Testis (tissue), 3 donors: Measurements from ENCODE around the gene CRYM. TPM values are rescaled to one million over a fixed set of nuclear protein-coding genes. Genes with fewer than 3 reads are reported as not detected.

Experiments
- DNase-seq: peaks from one replicate; pipeline ENCODE4 v3.0.0-alpha.2; 2019
- H3K27ac ChIP-seq, 2 donors: fragments of 200-600 bp; sonication (generic); one replicate each; pipeline ENCODE4 v1.5.1; 2019
- H3K27me3 ChIP-seq: fragments of 200-600 bp; sonication (generic); one replicate; pipeline ENCODE4 v1.5.1; 2019
- H3K36me3 ChIP-seq: fragments of 200-600 bp; sonication (generic); one replicate; pipeline ENCODE4 v1.5.1; 2017; ENCODE audit warnings: low read depth; ENCODE audit errors: missing control alignments
- H3K4me1 ChIP-seq: fragments of 200-600 bp; sonication (generic); one replicate; pipeline ENCODE4 v1.5.1; 2019
- H3K4me3 ChIP-seq, 2 donors: fragments of 200-600 bp; sonication (generic); one replicate each; pipeline ENCODE4 v1.5.1; 2017 to 2019
- H3K9me3 ChIP-seq: fragments of 200-600 bp; sonication (generic); one replicate; pipeline ENCODE4 v1.5.1; 2017
- POLR2A ChIP-seq: fragments of 450-650 bp; IDR thresholded peaks from one replicate; pipeline ENCODE4 v1.6.1; 2017; ENCODE audit warnings: antibody characterized with exemption, mild to moderate bottlenecking, moderate library complexity
- WGBS, 2 donors: methylation state at CpG; one replicate each; pipeline ENCODE4 v1.1.5; 2018; 5-methylcytosine and 5-hydroxymethylcytosine counted together
- intact Hi-C: fragments of 100-400 bp; cut with DNase I; formaldehyde crosslinking; loops from one replicate; pipeline ENCODE4 v1.15.1; 2023; ENCODE audit warnings: low total_unique reads
- polyA plus RNA-seq: library from polyadenylated mRNA; stranded (reverse); fragments of 350-450 nt; fragmentation: Illumina TruSeq; extraction: RNeasy Lipid Tissue Mini Kit (QIAGEN cat#74804); gene quantifications from one replicate; pipeline ENCODE4 v1.2.3, GENCODE V29; 2014; ENCODE audit warnings: low read depth, low replicate concordance; ENCODE audit not compliant: insufficient read depth
- total RNA-seq, 2 donors: library from RNA; depleted of rRNA; stranded (reverse); fragments of >200 nt; gene quantifications; one replicate each; pipeline ENCODE4 v1.2.3, GENCODE V29; 2016
- TF ChIP-seq, protein P1 (sequence below), 3 experiments: fragments of 450-650 bp in 2 of 3; fragments of 200-600 bp in 1 of 3; sonication (generic) in 1 of 3; IDR thresholded peaks; one replicate each; pipeline ENCODE4 v1.5.1; 2016 to 2019; ENCODE audit warnings: antibody characterized with exemption in 3 of 3, mild to moderate bottlenecking in 2 of 3, moderate library complexity in 1 of 3

CRYM gene
- total and polyA plus RNA-seq, 3 donors from 2014 or later, result 11.1 to 63.4 (median 14.6) TPM

DNA sequence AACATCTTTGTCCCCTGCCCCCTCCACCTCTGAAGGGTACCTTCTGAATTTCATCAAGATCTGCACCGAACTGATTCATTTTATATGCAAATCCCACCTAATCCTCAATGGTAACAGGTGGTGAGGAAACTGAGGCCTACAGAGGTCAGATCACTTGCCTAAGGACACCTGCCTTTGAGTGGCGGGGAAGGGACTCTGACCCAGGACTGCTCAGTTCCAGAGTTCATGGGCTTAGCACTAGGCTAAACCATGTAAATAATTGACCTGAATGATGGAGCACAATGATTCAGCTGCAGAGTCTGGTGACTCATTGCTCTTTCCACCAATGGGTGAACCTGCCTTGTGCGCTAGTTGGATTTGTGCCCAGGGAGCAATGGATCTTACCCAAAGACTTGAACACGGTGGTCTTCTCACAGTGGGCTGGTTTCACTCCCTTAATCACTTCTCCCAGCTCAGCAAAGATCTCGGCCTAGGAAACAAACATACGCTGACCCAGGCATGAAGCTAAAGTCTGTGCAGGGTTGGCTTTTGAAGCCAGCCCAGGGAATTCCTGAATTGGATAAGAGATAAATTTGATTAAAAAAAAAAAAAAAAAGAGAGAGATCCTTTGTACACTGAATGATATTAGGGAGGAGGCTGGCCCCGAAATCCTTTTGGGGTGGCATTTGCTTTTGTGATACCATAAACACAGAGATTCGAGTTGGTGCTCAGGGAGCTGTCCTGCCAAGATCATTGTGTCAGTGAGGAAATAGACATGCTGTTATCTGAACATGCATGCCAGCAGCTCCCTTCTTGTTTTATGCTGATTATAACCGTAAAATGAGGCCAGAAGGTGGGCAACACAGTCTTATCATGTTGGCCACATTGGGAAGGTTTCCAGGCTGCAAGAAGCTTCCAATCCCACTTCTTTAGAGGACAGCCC lies 17.0 kb downstream of the CRYM start:
- DNase-seq, result peak; percentile 37
- TF ChIP-seq POLR2A, result no peak
- TF ChIP-seq, protein P1, sequence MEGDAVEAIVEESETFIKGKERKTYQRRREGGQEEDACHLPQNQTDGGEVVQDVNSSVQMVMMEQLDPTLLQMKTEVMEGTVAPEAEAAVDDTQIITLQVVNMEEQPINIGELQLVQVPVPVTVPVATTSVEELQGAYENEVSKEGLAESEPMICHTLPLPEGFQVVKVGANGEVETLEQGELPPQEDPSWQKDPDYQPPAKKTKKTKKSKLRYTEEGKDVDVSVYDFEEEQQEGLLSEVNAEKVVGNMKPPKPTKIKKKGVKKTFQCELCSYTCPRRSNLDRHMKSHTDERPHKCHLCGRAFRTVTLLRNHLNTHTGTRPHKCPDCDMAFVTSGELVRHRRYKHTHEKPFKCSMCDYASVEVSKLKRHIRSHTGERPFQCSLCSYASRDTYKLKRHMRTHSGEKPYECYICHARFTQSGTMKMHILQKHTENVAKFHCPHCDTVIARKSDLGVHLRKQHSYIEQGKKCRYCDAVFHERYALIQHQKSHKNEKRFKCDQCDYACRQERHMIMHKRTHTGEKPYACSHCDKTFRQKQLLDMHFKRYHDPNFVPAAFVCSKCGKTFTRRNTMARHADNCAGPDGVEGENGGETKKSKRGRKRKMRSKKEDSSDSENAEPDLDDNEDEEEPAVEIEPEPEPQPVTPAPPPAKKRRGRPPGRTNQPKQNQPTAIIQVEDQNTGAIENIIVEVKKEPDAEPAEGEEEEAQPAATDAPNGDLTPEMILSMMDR (IDR thresholded peaks at IDR 0.05), result no peak
- Histone ChIP-seq H3K4me3 (no peak overlapping the region), H3K4me1 (no peaks in the 10 kb centered on the region), H3K27me3 (no peaks in the 10 kb centered on the region), H3K9me3 (no peaks in the 10 kb centered on the region), H3K27ac (no peak overlapping the region), H3K36me3 (no peaks in the 10 kb centered on the region)
- 76 to 89% methylated on average over 8 to 9 of the region's 9 CpGs for WGBS, 2 donors
- intact Hi-C loops, result no loop called here

DNA sequence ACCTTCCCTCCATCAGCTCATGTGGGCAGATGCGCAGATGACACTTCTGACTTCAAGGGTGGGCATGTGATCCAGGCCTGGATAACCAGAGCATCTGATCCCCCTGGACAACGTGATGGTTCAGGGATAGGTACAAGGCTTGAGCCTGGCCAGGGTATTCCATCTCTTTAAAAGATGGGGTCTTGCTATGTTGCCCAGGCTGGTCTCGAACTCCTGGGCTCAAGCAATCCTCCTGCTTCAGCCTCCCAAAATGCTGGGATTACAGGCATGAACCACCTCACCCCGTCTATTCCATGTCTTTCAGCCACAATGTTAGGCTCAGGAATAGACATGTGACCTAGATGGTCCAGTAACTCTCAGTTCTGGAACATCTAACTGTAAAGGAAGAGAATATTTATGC lies 20.8 kb downstream of the CRYM start:
- Histone ChIP-seq H3K27me3 (no peaks in the 10 kb centered on the region), H3K27ac (no peak overlapping the region), H3K4me3 (no peak overlapping the region), H3K4me1 (no peaks in the 10 kb centered on the region), H3K36me3 (no peaks in the 10 kb centered on the region), H3K9me3 (no peaks in the 10 kb centered on the region)
- intact Hi-C loops, result no loop called here
- no peak for DNase-seq
- 95 to 96% methylated on average over 4 of the region's 4 CpGs for WGBS, 2 donors
- TF ChIP-seq POLR2A, result no peak
- TF ChIP-seq, protein P1 (IDR thresholded peaks at IDR 0.05), result no peak

DNA sequence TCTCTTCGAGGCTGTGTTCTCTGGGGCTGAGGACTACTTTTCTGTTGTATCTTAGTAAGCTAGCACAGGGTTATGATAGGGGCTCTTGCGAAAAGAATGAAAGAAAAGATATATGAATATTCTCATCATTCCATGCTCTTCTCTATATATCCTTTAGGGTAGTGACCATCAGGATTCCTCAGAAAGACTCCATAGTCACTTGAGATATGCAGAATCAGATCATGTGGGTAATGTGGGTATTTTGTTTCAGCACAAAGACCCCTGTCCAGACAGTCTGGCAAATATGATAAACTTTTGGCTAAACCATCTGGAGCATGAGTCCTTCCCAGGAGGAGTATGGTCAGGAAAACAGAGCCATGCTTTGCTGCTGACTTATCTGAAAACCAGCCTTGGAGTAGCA lies 21.5 kb downstream of the CRYM start:
- intact Hi-C loops, result no loop called here

DNA sequence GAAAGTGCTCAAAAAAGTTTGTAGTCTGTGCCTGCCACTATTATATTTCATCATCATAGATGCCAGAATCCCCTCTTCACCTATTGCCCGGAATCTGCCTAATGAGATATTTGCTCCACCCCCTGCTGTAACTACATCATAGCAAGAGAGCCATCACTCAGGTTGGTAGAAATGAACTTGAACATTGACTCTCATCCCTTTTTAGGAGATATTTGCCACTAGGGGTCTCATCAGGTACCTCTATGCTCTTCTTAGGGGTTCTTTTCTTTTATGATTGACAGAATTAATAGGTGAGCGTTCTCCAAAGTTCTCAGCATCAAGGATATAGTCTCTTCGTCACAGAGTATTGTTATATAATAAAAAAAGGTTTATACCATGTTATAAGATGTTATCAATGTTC lies 24.6 kb downstream of the CRYM start:
- no peaks in the 10 kb centered on the region for H3K36me3 ChIP-seq
- no peaks in the 10 kb centered on the region for H3K4me1 ChIP-seq
- intact Hi-C loops, result no loop called here
- 89 to 92% methylated on average over 3 of the region's 3 CpGs for WGBS, 2 donors
- H3K27ac ChIP-seq, result no peak overlapping the region
- no peaks in the 10 kb centered on the region for H3K9me3 ChIP-seq
- no peaks in the 10 kb centered on the region for H3K27me3 ChIP-seq
- no peak for DNase-seq
- no peak overlapping the region for H3K4me3 ChIP-seq
- TF ChIP-seq, protein P1 (IDR thresholded peaks at IDR 0.05), result no peak
- no peak for TF ChIP-seq POLR2A

More for the DNA sequence above, 21.5 kb downstream of the CRYM start:
- Histone ChIP-seq H3K9me3 (no peaks in the 10 kb centered on the region), H3K4me3 (no peak overlapping the region), H3K36me3 (no peaks in the 10 kb centered on the region), H3K27ac (no peak overlapping the region), H3K27me3 (no peaks in the 10 kb centered on the region), H3K4me1 (no peaks in the 10 kb centered on the region)
- TF ChIP-seq, protein P1 (IDR thresholded peaks at IDR 0.05), result no peak
- TF ChIP-seq POLR2A, result no peak
- WGBS, 2 donors, result 90 to 92% methylated on average over 2 of the region's 2 CpGs
- no peak for DNase-seq
